HG02610 (cell line): Measurements from ENCODE around the gene GADD45A.
A peak's percentile ranks its signal among the peaks of the same experiment; 100 is the strongest.

Experiments
- ATAC-seq: cut with Tn5 transposase; IDR thresholded peaks from one replicate; pipeline ENCODE4 v1.9.1; 2021; ENCODE audit warnings: mild to moderate bottlenecking, moderate library complexity; ENCODE audit not compliant: unreplicated experiment

Gene GADD45A

GRCh38 chr1:67687649-67688048, 2.6 kb downstream of the GADD45A start:
- ATAC-seq: no peak

- ATAC-seq: no peak
These were observed 3.7 kb downstream of the GADD45A start for GRCh38 chr1:67688526-67689219.

GRCh38 chr1:67689267-67690017, 4.4 kb downstream of the GADD45A start:
- no peak for ATAC-seq

- no peak for ATAC-seq
These were observed 5.0 kb downstream of the GADD45A start for GRCh38 chr1:67690018-67690363.

- no peak for ATAC-seq
These were observed 5.4 kb downstream of the GADD45A start for GRCh38 chr1:67690411-67690810.

- ATAC-seq: no peak
These were observed 6.7 kb downstream of the GADD45A start for GRCh38 chr1:67691712-67692111.

- no peak for ATAC-seq
These were observed 11.0 kb downstream of the GADD45A start for GRCh38 chr1:67695963-67696362.

GRCh38 chr1:67696708-67697107, 11.7 kb downstream of the GADD45A start:
- ATAC-seq: no peak

- ATAC-seq: no peak
These were observed 15.2 kb downstream of the GADD45A start for GRCh38 chr1:67700220-67700619.

- peak; percentile 55 for ATAC-seq
These were observed 15.8 kb downstream of the GADD45A start for GRCh38 chr1:67700692-67701410.

- no peak for ATAC-seq
These were observed 16.9 kb downstream of the GADD45A start for GRCh38 chr1:67701876-67702275.

GRCh38 chr1:67704351-67704750, 19.4 kb downstream of the GADD45A start:
- ATAC-seq: no peak

- ATAC-seq: no peak
These were observed 20.9 kb downstream of the GADD45A start for GRCh38 chr1:67705735-67706453.

- no peak for ATAC-seq
These were observed 23.6 kb downstream of the GADD45A start for GRCh38 chr1:67708606-67709005.

- no peak for ATAC-seq
These were observed 25.4 kb downstream of the GADD45A start for GRCh38 chr1:67710417-67710816.

GRCh38 chr1:67711158-67711854, 26.3 kb downstream of the GADD45A start:
- ATAC-seq: no peak

- no peak for ATAC-seq
These were observed 26.8 kb downstream of the GADD45A start for GRCh38 chr1:67711855-67712212.

GRCh38 chr1:67713057-67713846, 28.3 kb downstream of the GADD45A start:
- ATAC-seq: no peak

GRCh38 chr1:67715819-67716218, 30.8 kb downstream of the GADD45A start:
- no peak for ATAC-seq

- no peak for ATAC-seq
These were observed 31.8 kb downstream of the GADD45A start for GRCh38 chr1:67716800-67717199.
